Activated CD8-positive, alpha-beta memory T cell treated with anti-CD3 and anti-CD28 coated beads, Interleukin-2, amount 50 U/mL, for 48 hours (primary cell): ENCODE data around the gene HIPK2.
A peak's percentile ranks its signal among the peaks of the same experiment; 100 is the strongest.

ENCODE experiments used
- DNase-seq: peaks from one replicate; pipeline ENCODE4 v3.0.0-alpha.2; 2020

Gene HIPK2

GRCh38 chr7:139611556-139611955 lies 166.2 kb downstream of the HIPK2 start:
- DNase-seq: peak; percentile 15

GRCh38 chr7:139610595-139610994 lies 167.2 kb downstream of the HIPK2 start:
- no peak for DNase-seq

DNA sequence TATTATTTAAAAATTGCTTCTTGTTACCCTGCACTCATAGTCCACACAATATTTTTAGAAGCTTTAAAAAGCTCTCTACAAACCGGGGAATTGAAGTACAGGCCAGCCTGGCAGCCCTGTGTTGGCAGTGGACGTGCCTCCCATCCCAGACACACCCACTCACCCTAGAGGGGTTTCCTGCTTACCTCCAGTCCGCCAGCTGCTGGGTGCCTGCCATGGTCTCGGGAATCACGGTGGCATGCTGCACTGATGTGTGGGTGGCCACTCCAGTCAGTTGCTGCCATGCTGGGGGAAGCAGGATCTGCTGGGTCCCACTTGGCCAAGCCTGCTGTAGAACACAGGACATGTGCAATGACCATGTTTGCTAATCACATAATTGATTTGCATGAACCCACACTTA lies 173.9 kb downstream of the HIPK2 start:
- peak; percentile 23 for DNase-seq

DNA sequence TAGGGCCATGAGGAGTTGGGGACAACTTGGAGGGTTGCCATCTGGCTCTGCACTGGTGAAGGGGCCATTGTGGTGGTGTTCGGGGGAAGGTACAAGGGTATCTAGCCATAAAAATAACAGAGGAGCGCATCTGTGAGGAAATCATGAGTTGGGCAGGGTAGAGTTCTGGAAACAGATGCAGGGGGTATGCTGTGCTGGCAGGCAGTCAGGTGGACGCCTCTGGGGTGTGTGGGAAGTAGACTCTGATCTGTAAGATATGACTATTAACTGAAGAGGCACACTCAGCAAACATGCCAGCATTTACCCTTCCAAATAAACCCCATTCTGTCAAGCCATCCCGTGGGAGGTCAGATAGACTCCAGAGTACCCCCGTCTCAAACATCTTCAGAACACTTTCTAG lies 174.5 kb downstream of the HIPK2 start:
- DNase-seq: peak; percentile 35

DNA sequence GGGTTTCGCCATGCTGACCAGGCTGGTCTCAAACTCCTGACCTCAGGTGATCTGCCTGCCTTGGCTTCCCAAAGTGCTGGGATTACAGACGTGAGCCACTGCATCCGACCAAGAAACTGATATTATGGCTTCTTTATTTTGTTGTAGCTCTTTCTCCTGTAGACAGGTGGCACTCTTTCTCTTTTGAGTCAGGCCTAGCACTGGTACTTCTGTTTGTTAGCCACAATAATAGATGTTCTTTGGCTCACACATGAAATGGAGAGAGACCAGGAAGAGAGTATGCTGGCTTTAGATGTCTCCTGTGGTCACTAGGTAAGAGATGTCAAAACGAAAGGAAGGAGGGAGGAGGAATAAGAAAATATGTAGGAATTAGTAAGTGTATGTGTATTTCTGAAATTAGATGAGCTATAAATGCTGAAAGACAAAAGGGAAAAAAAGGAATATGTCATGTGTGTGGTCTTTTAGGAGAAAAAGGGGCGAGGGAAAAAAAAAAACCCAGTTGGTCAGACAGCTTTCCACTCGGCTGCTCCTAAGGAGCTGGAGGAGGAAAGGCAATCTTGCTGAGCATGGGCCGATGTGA lies 175.6 kb downstream of the HIPK2 start:
- peak; percentile 39 for DNase-seq

DNA sequence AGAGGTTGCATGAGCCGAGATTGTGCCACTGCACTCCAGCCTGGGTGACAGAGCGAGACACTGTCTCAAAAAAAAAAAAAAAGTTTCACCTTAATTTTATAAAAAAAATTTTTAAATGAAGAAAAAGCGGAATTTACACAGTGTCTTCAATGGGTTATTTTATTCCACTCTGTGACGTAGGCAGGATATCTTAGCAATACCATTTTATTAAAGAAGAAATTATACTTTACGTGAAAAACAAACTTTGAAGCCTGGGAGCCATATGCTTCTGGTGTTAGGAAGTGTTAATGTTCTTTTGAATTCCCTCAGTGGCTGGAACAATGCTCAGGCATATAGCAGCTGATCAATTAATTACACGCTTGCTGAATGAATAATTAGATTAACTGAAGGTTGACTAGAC lies 176.6 kb downstream of the HIPK2 start:
- no peak for DNase-seq

- peak; percentile 30 for DNase-seq
Observed at GRCh38 chr7:139600306-139600705, 177.5 kb downstream of the HIPK2 start.

- DNase-seq: peak; percentile 20
Observed at GRCh38 chr7:139598642-139599041, 179.2 kb downstream of the HIPK2 start.

GRCh38 chr7:139597028-139597427 lies 180.8 kb downstream of the HIPK2 start:
- peak; percentile 36 for DNase-seq

DNA sequence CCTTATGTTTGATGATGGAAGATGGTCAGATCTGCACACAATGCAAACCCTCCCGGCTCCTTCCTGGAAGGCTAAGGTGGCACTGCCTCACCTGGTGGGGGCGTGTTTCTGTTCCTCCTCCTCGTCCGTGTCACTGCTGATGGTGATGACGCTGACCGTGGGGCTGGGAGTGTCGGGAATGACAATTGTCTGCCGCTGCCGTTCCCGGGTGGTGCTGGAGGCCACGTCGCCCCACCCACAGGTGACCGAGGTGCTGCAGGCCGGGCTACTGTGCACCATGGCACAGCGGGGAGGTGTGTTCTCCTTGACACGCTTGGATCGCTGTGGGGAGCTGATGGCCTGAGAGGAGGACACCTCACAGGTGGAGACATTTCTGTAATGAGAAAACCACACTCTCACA lies 181.2 kb downstream of the HIPK2 start:
- DNase-seq: peak; percentile 17

- DNase-seq: peak; percentile 22
Observed at GRCh38 chr7:139595806-139596205, 182.0 kb downstream of the HIPK2 start.

- peak; percentile 25 for DNase-seq
Observed at GRCh38 chr7:139594911-139595476, 182.8 kb downstream of the HIPK2 start.

DNA sequence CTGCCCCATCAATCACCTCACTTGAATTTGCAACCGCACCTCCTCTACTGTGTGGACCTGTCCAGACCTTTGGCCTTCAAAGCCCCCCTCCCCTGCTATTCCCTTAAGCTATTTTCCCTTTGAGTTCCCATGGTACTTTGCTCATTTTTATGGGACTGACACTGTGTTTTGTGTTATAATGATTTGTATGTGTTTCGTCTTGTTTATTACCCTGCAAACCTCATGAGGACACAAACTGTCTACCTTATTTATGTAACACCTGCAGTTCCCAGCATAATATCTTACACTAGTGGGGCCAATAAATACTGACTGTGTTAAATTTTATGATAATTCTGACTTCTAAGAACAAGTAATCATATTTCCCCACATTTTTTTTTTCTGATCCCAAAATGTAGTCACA lies 183.7 kb downstream of the HIPK2 start:
- DNase-seq: no peak

DNA sequence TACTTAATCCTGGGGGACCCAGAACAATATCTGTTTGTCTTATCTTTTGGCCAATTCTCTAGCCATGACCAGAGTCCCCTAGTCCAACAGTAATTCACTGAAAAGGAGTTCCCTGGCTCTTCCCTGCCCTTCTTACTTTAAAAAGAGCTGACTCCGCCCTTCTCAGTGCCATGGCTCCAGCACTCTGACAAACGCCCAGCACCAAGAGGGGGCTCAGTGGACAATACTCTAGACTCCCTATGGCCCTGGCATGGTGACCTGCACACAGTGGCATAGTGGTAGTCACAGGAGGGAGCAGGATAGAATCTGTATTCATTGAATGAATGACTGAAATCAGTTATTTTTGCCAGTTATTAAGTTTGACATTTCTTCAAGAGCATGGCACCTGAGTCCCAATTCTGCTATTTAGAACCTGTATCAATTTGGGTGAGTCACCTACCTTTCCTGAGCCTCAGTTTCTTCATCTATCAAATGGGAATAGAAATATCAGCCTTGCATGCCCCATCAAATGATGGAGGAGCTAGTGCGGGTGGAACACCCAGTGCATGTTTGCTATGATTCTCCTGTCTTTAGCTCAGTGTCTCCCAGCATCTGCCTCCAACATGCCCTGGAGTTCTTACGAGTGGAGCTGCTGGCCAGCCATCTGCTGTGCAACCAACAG lies 184.9 kb downstream of the HIPK2 start:
- no peak for DNase-seq

GRCh38 chr7:139591550-139592195 lies 186.1 kb downstream of the HIPK2 start:
- DNase-seq: peak; percentile 33

GRCh38 chr7:139589474-139589873 lies 188.3 kb downstream of the HIPK2 start:
- peak; percentile 41 for DNase-seq

- DNase-seq: peak; percentile 28
Observed at GRCh38 chr7:139588632-139589031, 189.2 kb downstream of the HIPK2 start.

GRCh38 chr7:139587535-139587934 lies 190.3 kb downstream of the HIPK2 start:
- DNase-seq: peak; percentile 34

DNA sequence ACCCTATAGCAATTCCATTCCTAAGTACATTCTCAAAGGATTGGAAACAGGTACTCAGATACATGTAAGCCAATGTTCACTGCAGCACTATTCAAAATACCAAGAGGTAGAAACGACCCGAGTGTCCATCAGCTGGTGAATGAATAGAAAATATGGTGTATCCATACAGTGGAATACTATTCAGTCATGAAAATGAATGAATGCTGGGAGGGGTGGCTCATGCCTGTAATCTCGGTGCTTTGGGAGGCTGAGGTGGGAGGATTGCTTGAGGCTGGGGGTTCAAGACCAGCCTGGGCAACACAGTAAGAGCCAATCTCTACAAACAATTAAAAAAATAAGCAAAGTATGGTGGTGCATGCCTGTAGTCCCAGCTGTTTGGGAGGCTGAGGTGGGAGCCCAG lies 191.5 kb downstream of the HIPK2 start:
- DNase-seq: no peak

DNA sequence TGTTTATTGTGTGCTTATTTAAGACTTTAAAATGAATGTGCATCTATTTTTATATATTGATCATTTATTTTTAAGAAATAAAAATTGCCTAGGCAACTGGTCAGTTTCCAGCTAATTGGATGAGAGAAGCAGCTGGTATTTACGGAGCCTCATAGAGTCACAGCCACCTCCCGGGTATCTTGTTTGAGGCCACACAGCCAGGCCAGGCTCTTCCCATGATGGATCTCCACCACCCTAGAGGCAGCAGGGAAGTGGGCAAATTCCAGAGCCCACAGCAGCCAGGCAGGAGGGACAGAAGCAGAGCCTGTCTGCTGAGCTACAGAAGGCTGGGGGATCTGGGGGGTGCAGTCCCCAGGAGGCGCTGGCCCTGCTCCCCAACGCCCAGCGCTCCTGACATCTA lies 192.8 kb downstream of the HIPK2 start:
- peak; percentile 25 for DNase-seq

- peak; percentile 42 for DNase-seq
Observed at GRCh38 chr7:139583826-139584553, 193.8 kb downstream of the HIPK2 start.

DNA sequence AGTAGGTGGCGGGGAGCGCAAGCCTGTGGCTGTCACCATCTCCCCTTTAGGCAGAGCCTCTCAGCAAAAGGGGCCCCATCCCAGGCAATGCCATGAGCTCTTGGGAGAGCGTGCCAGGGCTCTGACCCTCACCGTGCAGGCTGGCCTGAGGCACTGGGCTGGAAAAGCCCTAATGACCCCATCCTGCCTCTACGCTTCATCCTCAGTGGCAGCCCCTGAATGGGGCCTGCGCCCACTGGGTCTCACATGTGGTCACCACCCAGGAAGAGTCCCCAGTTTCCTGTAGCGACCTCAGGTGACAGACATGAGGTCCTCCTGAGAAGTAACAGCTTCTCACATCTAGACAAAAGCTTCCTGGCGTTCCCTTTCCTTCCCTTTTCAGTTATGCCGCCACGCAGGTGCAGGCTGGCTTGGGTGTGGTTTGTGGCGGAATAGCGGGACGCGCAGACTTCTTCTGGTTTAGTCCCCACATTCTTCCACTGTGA lies 195.1 kb downstream of the HIPK2 start:
- peak; percentile 50 for DNase-seq

DNA sequence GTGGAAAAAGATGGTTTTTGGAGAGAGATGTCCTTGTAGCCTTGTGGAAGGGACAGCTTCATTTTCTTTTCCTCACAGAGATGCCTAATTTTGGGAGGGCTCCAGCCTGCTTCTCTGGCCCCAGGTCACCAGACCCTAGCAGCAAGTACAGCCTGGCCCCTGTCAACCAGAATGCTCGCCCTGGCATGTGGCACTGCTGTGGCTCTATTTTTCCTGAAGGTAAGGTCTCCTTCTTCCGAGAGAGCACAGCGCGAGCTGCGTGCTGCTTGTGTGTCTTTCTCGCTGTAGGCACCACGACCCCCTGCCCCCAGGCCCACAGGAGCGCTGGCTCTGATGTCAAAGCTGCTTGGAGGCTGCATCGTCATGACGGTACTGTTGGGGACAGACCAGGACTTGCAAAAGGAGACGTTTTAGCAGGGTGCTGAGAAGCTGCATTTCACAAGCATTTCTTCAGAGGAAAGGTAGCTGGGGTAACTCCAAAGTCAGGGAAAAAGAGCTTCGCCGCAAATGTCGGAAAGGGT lies 195.6 kb downstream of the HIPK2 start:
- DNase-seq: peak; percentile 40
